GM20000 (cell line): ENCODE results near the gene KSR2.

Experiments
- DNase-seq: peaks from one replicate; pipeline ENCODE4 v3.0.0; 2012; ENCODE audit warnings: low spot score
- CTCF ChIP-seq: IDR thresholded peaks from 2 replicates; pipeline ENCODE4 v1.5.1; 2012; ENCODE audit warnings: mild to moderate bottlenecking, control low read depth; ENCODE audit errors: extremely low read depth, missing control alignments

The KSR2 gene

GRCh38 chr12:117778656-117779055, 190.1 kb downstream of the KSR2 start:
- no peak for TF ChIP-seq CTCF
- DNase-seq: no peak

- TF ChIP-seq CTCF: no peak
- DNase-seq: no peak
Observed at GRCh38 chr12:117774941-117775775, 193.6 kb downstream of the KSR2 start.

GRCh38 chr12:117768860-117769259, 199.9 kb downstream of the KSR2 start:
- TF ChIP-seq CTCF: no peak
- no peak for DNase-seq

GRCh38 chr12:117766008-117766407, 202.8 kb downstream of the KSR2 start:
- no peak for DNase-seq
- TF ChIP-seq CTCF: no peak

GRCh38 chr12:117762143-117762542, 206.6 kb downstream of the KSR2 start:
- TF ChIP-seq CTCF: no peak
- no peak for DNase-seq

GRCh38 chr12:117761528-117762100, 207.2 kb downstream of the KSR2 start:
- no peak for TF ChIP-seq CTCF

GRCh38 chr12:117760990-117761389, 207.8 kb downstream of the KSR2 start:
- no peak for DNase-seq
- no peak for TF ChIP-seq CTCF

More at GRCh38 chr12:117761528-117762100, 207.2 kb downstream of the KSR2 start:
- no peak for DNase-seq
